HL-60 (cell line): ENCODE data around the gene FTO.

Experiments
- DNase-seq, 2 experiments: peaks; one replicate each; pipeline ENCODE4 v3.0.0-alpha.2; 2010 to 2020; ENCODE audit warnings: low read depth in 1 of 2, low spot score in 1 of 2
- H3K27ac ChIP-seq: fragments of 250-450 bp; sonication (Bioruptor Pico); replicated peaks from 2 replicates; pipeline ENCODE4 v1.5.1; 2020; ENCODE audit warnings: mild to moderate bottlenecking, moderate library complexity
- H3K27me3 ChIP-seq: fragments of 250-450 bp; sonication (Bioruptor Pico); 2 replicates; pipeline ENCODE4 v1.5.1; 2021; ENCODE audit warnings: mild to moderate bottlenecking, moderate library complexity; ENCODE audit not compliant: insufficient read depth, poor library complexity, severe bottlenecking
- H3K4me3 ChIP-seq: replicated peaks from 2 replicates; pipeline ENCODE4 v1.5.1; 2011; ENCODE audit warnings: mild to moderate bottlenecking, control low read depth, low read length; ENCODE audit not compliant: insufficient read depth
- GABPA ChIP-seq: IDR thresholded peaks from 2 replicates; pipeline ENCODE4 v1.6.1; 2012; ENCODE audit warnings: low read depth
- POLR2AphosphoS5 ChIP-seq: IDR thresholded peaks from 2 replicates; pipeline ENCODE4 v1.6.1; 2012; ENCODE audit warnings: low read depth
- SPI1 ChIP-seq: IDR thresholded peaks from 2 replicates; pipeline ENCODE4 v1.6.1; 2012; ENCODE audit warnings: low read depth, mild to moderate bottlenecking, borderline replicate concordance
- TF ChIP-seq, protein P1 (sequence below): IDR thresholded peaks from one replicate; pipeline ENCODE4 v1.5.1; 2011; ENCODE audit warnings: low read length, control low read depth, inconsistent platforms; ENCODE audit not compliant: insufficient read depth
- TF ChIP-seq, protein P2 (sequence below): IDR thresholded peaks from 2 replicates; pipeline ENCODE4 v1.6.1; 2012; ENCODE audit warnings: low read depth; ENCODE audit not compliant: insufficient replicate concordance

FTO gene

DNA sequence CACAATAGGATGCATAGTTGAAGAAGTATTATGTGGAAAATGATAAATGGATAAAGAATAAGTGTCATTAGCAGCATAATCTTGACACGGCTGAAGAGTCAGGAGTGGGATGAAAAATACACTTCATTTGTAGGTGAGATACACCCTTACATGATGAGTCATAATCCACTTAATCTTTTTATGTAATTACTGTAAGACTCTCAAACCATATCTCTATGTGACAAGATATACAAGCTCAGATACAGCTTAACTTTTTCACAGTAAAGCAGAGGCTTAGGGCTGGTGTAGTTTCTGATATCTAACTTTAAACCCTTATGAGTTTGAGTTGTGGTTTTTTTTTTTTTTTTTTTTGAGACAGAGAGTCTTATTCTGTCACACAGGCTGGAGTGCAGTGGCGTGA lies 101.2 kb downstream of the FTO start:
- no peaks in the 10 kb centered on the region for H3K27me3 ChIP-seq
- H3K4me3 ChIP-seq: no peak overlapping the region
- TF ChIP-seq, protein P1, sequence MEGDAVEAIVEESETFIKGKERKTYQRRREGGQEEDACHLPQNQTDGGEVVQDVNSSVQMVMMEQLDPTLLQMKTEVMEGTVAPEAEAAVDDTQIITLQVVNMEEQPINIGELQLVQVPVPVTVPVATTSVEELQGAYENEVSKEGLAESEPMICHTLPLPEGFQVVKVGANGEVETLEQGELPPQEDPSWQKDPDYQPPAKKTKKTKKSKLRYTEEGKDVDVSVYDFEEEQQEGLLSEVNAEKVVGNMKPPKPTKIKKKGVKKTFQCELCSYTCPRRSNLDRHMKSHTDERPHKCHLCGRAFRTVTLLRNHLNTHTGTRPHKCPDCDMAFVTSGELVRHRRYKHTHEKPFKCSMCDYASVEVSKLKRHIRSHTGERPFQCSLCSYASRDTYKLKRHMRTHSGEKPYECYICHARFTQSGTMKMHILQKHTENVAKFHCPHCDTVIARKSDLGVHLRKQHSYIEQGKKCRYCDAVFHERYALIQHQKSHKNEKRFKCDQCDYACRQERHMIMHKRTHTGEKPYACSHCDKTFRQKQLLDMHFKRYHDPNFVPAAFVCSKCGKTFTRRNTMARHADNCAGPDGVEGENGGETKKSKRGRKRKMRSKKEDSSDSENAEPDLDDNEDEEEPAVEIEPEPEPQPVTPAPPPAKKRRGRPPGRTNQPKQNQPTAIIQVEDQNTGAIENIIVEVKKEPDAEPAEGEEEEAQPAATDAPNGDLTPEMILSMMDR: no peak
- TF ChIP-seq, protein P2, sequence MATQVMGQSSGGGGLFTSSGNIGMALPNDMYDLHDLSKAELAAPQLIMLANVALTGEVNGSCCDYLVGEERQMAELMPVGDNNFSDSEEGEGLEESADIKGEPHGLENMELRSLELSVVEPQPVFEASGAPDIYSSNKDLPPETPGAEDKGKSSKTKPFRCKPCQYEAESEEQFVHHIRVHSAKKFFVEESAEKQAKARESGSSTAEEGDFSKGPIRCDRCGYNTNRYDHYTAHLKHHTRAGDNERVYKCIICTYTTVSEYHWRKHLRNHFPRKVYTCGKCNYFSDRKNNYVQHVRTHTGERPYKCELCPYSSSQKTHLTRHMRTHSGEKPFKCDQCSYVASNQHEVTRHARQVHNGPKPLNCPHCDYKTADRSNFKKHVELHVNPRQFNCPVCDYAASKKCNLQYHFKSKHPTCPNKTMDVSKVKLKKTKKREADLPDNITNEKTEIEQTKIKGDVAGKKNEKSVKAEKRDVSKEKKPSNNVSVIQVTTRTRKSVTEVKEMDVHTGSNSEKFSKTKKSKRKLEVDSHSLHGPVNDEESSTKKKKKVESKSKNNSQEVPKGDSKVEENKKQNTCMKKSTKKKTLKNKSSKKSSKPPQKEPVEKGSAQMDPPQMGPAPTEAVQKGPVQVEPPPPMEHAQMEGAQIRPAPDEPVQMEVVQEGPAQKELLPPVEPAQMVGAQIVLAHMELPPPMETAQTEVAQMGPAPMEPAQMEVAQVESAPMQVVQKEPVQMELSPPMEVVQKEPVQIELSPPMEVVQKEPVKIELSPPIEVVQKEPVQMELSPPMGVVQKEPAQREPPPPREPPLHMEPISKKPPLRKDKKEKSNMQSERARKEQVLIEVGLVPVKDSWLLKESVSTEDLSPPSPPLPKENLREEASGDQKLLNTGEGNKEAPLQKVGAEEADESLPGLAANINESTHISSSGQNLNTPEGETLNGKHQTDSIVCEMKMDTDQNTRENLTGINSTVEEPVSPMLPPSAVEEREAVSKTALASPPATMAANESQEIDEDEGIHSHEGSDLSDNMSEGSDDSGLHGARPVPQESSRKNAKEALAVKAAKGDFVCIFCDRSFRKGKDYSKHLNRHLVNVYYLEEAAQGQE: no peak
- TF ChIP-seq GABPA (no peak), SPI1 (no peak), POLR2AphosphoS5 (no peak)
- H3K27ac ChIP-seq: no peak overlapping the region
- DNase-seq: no peak

DNA sequence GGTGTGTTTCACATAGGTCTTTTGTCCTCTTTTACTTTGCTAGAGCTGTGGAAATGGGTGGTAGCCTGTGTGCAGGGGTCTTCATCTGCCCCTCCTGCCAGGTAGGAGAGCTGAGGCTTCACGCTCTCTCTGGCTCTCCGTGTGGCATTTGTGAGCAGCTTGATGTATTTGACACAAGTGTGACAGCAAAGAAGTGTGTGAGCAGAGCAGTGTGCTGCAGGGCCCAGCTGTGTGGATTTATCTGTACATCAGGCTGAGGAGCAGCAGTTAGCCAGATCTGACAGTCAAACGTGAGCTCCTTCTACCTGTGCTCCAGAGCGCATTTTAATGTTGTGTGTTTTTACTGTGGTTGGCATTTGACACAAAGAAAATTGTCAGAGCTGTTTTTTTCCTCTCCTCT lies 101.8 kb downstream of the FTO start:
- no peak for DNase-seq
- Histone ChIP-seq H3K27ac (no peak overlapping the region), H3K27me3 (no peaks in the 10 kb centered on the region), H3K4me3 (no peak overlapping the region)
- TF ChIP-seq SPI1: no peak
- TF ChIP-seq, protein P2: no peak

DNA sequence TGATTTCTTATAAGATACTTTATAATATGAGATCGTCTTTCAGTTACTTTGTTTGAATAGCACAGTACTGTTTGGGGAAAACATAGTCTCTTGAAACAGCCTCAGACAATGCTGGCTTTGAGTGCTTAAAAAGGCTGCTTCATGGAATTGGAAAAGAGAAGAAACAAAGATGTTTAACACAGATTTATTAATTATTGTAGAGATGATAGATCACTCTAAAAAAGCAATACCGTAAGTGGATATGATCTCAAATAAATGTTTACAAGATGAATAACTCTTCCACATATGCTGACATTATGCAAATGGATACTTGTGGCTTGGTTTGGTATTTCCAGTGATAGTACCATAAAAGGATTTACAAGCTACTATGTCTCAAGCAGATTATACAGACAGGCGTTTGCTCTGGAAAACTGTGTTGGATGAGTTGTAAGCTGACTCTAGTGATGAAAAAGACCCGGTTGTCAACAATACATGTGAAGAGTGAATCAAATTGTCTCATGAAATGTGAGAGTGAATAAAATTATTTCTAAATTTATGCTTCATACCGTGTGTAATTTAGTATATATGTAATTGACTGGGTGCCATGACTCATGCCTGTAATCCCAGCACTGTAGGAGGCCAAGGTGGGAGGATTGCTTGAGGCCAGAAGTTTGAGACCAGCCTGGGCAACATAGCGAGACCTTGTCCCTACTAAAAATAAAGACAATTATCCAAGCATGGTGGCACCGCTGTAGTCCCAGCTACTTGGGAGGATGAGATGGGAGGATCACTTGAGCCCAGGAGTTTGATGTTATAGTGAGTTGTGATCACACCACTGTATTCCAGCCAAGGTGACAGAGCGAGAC lies 105.4 kb downstream of the FTO start:
- H3K27me3 ChIP-seq: no peaks in the 10 kb centered on the region
- H3K4me3 ChIP-seq: no peak overlapping the region
- no peak overlapping the region for H3K27ac ChIP-seq
- DNase-seq: no peak
- TF ChIP-seq, protein P2: no peak
- TF ChIP-seq POLR2AphosphoS5 (no peak), SPI1 (no peak), GABPA (no peak)
- TF ChIP-seq, protein P1: no peak
